WI38 (cell line): ENCODE results near the gene SKIC2.
"Not testable (repeated sequence)": the region's sequence is repeated elsewhere in the genome, so short reads cannot be mapped to it uniquely, and the experiment has no call there.

Experiments used
- H3K4me3 ChIP-seq: 2 replicates; pipeline ENCODE4 v1.5.1; 2011; ENCODE audit warnings: low read depth, mild to moderate bottlenecking, control low read depth, low read length
- CTCF ChIP-seq: IDR thresholded peaks from 2 replicates; pipeline ENCODE4 v1.5.1; 2012; ENCODE audit warnings: low read depth, mild to moderate bottlenecking, control low read depth, low read length

SKIC2 gene

GRCh38 chr6:31958741-31959739 is at the start of gene SKIC2, which contains the start of gene NELFE:
Gene SKIC2 (plus strand): TSS chr6:31959175. CDS start chr6:31959193, 18 bp downstream.
Gene NELFE (minus strand): TSS chr6:31958971. CDS start chr6:31958446, 525 bp downstream.
- peak within 1 kb of the TSS; percentile 100 for H3K4me3 ChIP-seq
- TF ChIP-seq CTCF: no peak

GRCh38 chr6:31909298-31909697 is 49.7 kb upstream of the SKIC2 start:
- not testable (repeated sequence) for H3K4me3 ChIP-seq

GRCh38 chr6:31911826-31912585 is 47.0 kb upstream of the SKIC2 start:
- TF ChIP-seq CTCF: no peak

GRCh38 chr6:31915351-31915750 is 43.6 kb upstream of the SKIC2 start:
- no peak overlapping the region for H3K4me3 ChIP-seq
- TF ChIP-seq CTCF: no peak

More at GRCh38 chr6:31911826-31912585, 47.0 kb upstream of the SKIC2 start:
- no peak overlapping the region for H3K4me3 ChIP-seq

- H3K4me3 ChIP-seq: no peak overlapping the region
- no peak for TF ChIP-seq CTCF
Observed at GRCh38 chr6:31915756-31916155, 43.2 kb upstream of the SKIC2 start.

- no peak for TF ChIP-seq CTCF
- H3K4me3 ChIP-seq: no peak overlapping the region
Observed at GRCh38 chr6:31918069-31918720, 40.8 kb upstream of the SKIC2 start.

- no peak for TF ChIP-seq CTCF
- H3K4me3 ChIP-seq: no peak overlapping the region
Observed at GRCh38 chr6:31919624-31920303, 39.2 kb upstream of the SKIC2 start.
